Measurements from ENCODE around the gene CASKIN2.
A peak's percentile ranks its signal among the peaks of the same experiment; 100 is the strongest.

Gene CASKIN2

DNA sequence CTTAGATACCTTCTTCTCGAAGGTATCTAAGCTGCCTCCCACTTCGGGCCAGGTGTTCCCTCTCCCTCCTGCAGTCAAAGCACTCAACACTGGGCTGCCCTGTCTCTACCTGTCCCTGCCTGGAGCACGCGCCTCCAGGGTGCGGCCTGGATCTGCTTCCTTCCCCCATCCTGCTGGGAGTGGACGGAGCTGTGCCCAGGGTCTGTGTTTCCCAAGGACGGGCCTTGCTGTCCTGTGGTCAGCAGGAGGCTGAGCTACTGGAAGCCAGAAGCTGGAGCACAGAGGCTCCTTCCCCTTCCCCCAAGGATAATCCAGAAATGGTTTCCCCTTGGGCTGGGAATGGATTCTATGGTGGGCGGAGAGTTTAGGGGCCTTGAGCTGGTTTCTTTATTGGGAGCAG is 26.9 kb upstream of the CASKIN2 start:
- TF ChIP-seq, protein P1, sequence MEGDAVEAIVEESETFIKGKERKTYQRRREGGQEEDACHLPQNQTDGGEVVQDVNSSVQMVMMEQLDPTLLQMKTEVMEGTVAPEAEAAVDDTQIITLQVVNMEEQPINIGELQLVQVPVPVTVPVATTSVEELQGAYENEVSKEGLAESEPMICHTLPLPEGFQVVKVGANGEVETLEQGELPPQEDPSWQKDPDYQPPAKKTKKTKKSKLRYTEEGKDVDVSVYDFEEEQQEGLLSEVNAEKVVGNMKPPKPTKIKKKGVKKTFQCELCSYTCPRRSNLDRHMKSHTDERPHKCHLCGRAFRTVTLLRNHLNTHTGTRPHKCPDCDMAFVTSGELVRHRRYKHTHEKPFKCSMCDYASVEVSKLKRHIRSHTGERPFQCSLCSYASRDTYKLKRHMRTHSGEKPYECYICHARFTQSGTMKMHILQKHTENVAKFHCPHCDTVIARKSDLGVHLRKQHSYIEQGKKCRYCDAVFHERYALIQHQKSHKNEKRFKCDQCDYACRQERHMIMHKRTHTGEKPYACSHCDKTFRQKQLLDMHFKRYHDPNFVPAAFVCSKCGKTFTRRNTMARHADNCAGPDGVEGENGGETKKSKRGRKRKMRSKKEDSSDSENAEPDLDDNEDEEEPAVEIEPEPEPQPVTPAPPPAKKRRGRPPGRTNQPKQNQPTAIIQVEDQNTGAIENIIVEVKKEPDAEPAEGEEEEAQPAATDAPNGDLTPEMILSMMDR (IDR thresholded peaks at IDR 0.05; ENCODE audit: unreplicated experiment in 3 of 3) = no peak
- H3K4me3 Mint-ChIP-seq = peak overlapping the region in 2 of 3 experiments; percentile 18 to 43
- peaks cover 10% of the 10 kb centered on the region for H3K27me3 Mint-ChIP-seq (ENCODE audit: low read depth)

DNA sequence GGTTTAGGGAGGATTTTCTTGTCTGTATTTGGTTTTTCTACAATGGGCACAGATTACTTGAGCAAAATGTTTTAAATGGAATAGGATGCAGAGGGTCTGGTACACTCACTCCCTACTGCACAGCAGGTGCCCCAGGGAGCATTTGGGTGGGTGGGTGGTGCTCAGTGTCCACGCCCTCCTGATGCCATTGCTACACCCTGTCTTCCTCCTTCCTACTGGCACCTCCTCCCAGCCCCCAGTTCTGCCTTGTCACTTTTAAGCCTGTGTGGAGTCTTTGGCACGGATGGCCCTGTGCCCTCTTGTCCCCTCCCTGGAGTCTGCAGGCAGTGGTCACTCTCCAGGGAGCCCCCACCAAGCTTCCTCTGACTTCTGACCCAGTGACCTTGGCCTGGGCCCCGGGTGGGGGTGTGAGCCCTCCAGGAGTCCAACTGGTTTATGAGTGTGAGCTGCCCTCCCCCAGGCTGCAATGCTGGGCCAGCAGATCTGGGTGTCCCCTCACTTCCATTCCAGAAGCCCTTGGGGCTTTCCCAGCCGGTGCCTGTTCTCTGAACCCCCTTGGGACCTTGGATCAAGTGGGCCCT is 25.7 kb upstream of the CASKIN2 start:
- no peaks in the 10 kb centered on the region for H3K9me3 Mint-ChIP-seq
- no peak overlapping the region for H3K4me3 Mint-ChIP-seq
- TF ChIP-seq, protein P1 (IDR thresholded peaks at IDR 0.05; ENCODE audit: unreplicated experiment in 3 of 3) = no peak
- H3K36me3 Mint-ChIP-seq (ENCODE audit: low read depth) = no peaks in the 10 kb centered on the region
- H3K4me1 Mint-ChIP-seq = peaks cover 16% of the 10 kb centered on the region
- peaks cover 10% of the 10 kb centered on the region for H3K27me3 Mint-ChIP-seq (ENCODE audit: low read depth)
- H3K27ac Mint-ChIP-seq = peak overlapping the region in 2 of 3 experiments; percentile 76 to 95

More for the DNA sequence above, 26.9 kb upstream of the CASKIN2 start:
- Mint-ChIP-seq H3K9me3 (no peaks in the 10 kb centered on the region), H3K36me3 (ENCODE audit: low read depth) (no peaks in the 10 kb centered on the region), H3K4me1 (peaks cover 16% of the 10 kb centered on the region), H3K27ac (peak overlapping the region; percentile 86 to 95 (median 94))

DNA sequence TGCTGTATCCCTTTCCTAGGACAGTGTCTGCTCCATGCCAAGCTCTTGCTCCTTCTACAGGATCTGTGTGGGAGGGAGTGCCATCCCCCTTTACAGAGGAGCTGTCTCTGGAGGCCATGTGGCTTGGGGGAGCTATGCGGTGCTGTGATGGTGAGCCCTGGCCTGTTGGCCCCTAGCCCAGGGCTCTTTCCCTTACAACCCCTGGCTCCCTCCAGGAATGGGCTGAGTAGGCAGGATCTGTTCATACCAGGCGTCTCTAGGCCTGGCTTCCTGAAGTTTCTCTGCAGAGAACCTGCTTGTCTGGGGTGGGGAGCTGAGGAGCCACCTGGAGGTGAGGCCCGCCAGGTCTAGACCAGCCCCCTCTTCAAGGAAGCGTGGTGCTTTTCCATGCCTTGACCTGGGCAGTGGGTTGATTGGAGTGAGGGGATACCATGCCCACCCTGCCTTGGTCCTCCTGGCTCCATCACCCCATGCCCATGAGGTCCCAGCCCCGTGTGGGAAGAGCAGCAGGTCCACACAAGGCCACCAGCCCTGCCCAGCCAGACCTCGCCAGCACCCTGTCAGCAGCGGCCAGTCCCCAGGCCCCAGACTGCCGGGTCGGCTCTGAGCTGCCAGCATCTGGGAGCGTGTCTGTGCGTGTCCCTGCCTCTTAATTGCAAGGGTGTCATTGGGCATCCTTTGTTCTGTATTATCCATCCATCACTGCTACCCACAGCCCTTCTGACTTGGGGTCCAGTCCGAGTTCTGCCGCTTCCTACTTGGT is 24.8 kb upstream of the CASKIN2 start:
- Mint-ChIP-seq H3K27ac (peak overlapping the region in 2 of 3 experiments; percentile 76 to 95), H3K36me3 (ENCODE audit: low read depth) (no peaks in the 10 kb centered on the region), H3K4me3 (no peak overlapping the region), H3K9me3 (no peaks in the 10 kb centered on the region), H3K4me1 (peaks cover 17% of the 10 kb centered on the region), H3K27me3 (ENCODE audit: low read depth) (peaks cover 10% of the 10 kb centered on the region)
- TF ChIP-seq, protein P1 (IDR thresholded peaks at IDR 0.05; ENCODE audit: unreplicated experiment in 3 of 3) = no peak

DNA sequence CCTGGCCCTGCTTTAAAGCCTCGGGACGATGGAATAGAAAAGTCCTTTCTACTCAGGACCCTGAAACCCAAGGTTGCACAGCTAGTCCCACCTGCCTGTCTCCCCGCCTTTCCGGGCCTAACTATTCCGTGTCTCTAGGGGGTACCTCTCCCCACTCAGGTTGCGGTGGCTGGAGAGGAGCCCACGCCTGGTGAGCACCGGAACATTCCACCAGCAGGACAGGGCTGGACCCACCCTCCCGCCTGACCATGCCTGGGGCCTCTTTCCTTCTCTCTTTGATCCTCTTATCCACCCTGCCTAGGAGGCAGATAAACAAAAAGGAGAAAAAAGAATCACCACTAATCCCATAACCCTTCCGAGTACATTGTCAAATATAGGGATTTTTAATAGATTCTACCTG is 21.0 kb upstream of the CASKIN2 start:
- H3K27me3 Mint-ChIP-seq (ENCODE audit: low read depth) = peaks cover 10% of the 10 kb centered on the region
- TF ChIP-seq, protein P1 (IDR thresholded peaks at IDR 0.05; ENCODE audit: unreplicated experiment in 3 of 3) = no peak
- H3K9me3 Mint-ChIP-seq = no peaks in the 10 kb centered on the region
- no peak overlapping the region for H3K27ac Mint-ChIP-seq
- H3K36me3 Mint-ChIP-seq (ENCODE audit: low read depth) = no peaks in the 10 kb centered on the region
- H3K4me3 Mint-ChIP-seq = no peak overlapping the region
- H3K4me1 Mint-ChIP-seq = peaks cover 16% of the 10 kb centered on the region

DNA sequence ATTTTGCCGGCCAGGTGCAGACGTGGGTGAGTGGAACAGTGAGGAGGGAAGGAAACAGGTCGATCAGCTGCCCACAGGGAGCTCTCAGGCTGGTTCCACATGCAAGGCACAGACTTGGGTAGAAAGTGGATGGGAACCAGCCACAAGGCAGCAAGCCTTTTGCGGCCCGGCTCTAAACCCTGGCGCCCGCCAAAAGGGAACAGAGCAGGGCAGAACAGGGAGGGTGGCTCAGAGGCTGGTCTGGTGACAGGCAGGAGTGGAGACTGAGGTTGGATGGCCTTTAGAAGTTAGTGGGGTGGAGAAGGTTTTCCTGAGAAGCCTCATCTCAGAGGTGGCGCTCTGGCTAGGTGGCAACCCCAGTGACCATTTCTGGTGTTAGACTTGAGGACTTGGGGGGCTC is 20.5 kb upstream of the CASKIN2 start:
- Mint-ChIP-seq H3K9me3 (no peaks in the 10 kb centered on the region), H3K36me3 (ENCODE audit: low read depth) (no peaks in the 10 kb centered on the region), H3K4me1 (peaks cover 14% of the 10 kb centered on the region), H3K27me3 (ENCODE audit: low read depth) (peaks cover 10% of the 10 kb centered on the region), H3K27ac (no peak overlapping the region), H3K4me3 (no peak overlapping the region)
- TF ChIP-seq, protein P1 (IDR thresholded peaks at IDR 0.05; ENCODE audit: unreplicated experiment in 3 of 3) = no peak

Data from nephron (organoid).